IMR-90 (cell line): Measurements from ENCODE around the gene SV2A.

Experiments used
- CEBPB ChIP-seq: IDR thresholded peaks from 2 replicates; pipeline ENCODE4 v1.6.1; 2012; ENCODE audit warnings: low read depth, low read length, improper control_type of control experiment
- CHD1 ChIP-seq: IDR thresholded peaks from 2 replicates; pipeline ENCODE4 v1.6.1; 2012; ENCODE audit warnings: low read depth, low read length, improper control_type of control experiment
- CTCF ChIP-seq: conservative IDR thresholded peaks from 2 replicates; pipeline ENCODE4 v1.5.1; 2012; ENCODE audit warnings: mild to moderate bottlenecking, low read depth, low read length, improper control_type of control experiment
- FOS ChIP-seq: fragments of 150-350 bp; IDR thresholded peaks from 2 replicates; pipeline ENCODE4 v1.6.1; 2016; ENCODE audit warnings: low read depth, low read length
- MAFK ChIP-seq: IDR thresholded peaks from 2 replicates; pipeline ENCODE4 v1.6.1; 2012; ENCODE audit warnings: low read depth, low read length, improper control_type of control experiment
- MAZ ChIP-seq: IDR thresholded peaks from 2 replicates; pipeline ENCODE4 v1.6.1; 2012; ENCODE audit warnings: low read depth, mild to moderate bottlenecking, low read length, improper control_type of control experiment, moderate library complexity, borderline replicate concordance
- MXI1 ChIP-seq: IDR thresholded peaks from 2 replicates; pipeline ENCODE4 v1.6.1; 2012; ENCODE audit warnings: low read depth, mild to moderate bottlenecking, low read length, moderate library complexity, borderline replicate concordance
- NFE2L2 ChIP-seq: fragments of 150-350 bp; IDR thresholded peaks from 2 replicates; pipeline ENCODE4 v1.6.1; 2016; ENCODE audit warnings: low read depth, mild to moderate bottlenecking, low read length
- POLR2A ChIP-seq: IDR thresholded peaks from 2 replicates; pipeline ENCODE4 v1.6.1; 2012; ENCODE audit warnings: mild to moderate bottlenecking, low read depth, low read length
- RAD21 ChIP-seq: IDR thresholded peaks from 2 replicates; pipeline ENCODE4 v1.6.1; 2012; ENCODE audit warnings: low read length, improper control_type of control experiment
- RFX5 ChIP-seq: IDR thresholded peaks from 2 replicates; pipeline ENCODE4 v1.8.0; 2012; ENCODE audit warnings: low read depth, mild to moderate bottlenecking, low read length, moderate library complexity
- SMC3 ChIP-seq: fragments of 150-350 bp; IDR thresholded peaks from 2 replicates; pipeline ENCODE4 v1.6.1; 2016; ENCODE audit warnings: low read depth, mild to moderate bottlenecking, antibody characterized with exemption, low read length, moderate library complexity
- TF ChIP-seq, protein P1 (sequence below): fragments of 150-350 bp; IDR thresholded peaks from 2 replicates; pipeline ENCODE4 v1.6.1; 2017; ENCODE audit warnings: mild to moderate bottlenecking, antibody characterized with exemption, low read length, low read depth
- TF ChIP-seq, protein P2 (sequence below): fragments of 150-350 bp; IDR thresholded peaks from 2 replicates; pipeline ENCODE4 v1.6.1; 2016; ENCODE audit warnings: low read depth, mild to moderate bottlenecking, low read length, moderate library complexity, borderline replicate concordance

DNA sequence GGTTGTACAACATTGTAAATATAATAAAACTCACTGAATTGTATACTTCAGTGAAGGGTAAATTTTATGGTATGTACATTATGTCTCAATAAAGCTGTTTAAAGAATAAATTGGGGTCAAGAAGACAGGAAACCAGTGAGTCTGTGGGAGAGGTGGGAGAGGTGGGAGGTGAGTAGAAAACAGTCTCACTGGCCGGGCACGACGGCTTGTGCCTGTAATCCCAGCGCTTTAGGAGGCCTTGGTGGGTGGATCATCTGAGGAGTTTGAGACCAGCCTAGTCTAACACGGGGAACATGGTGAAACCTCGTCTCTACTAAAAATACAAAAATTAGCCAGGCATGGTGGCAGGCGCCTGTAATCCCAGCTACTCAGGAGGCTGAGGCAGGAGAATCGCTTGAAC, 14.8 kb upstream of the SV2A start:
- TF ChIP-seq CTCF (no peak), POLR2A (no peak), RAD21 (no peak), FOS (no peak), MXI1 (no peak), CHD1 (no peak), SMC3 (no peak), RFX5 (no peak), CEBPB (no peak), MAFK (no peak), MAZ (no peak), NFE2L2 (no peak)
- TF ChIP-seq, protein P1, sequence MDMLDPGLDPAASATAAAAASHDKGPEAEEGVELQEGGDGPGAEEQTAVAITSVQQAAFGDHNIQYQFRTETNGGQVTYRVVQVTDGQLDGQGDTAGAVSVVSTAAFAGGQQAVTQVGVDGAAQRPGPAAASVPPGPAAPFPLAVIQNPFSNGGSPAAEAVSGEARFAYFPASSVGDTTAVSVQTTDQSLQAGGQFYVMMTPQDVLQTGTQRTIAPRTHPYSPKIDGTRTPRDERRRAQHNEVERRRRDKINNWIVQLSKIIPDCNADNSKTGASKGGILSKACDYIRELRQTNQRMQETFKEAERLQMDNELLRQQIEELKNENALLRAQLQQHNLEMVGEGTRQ: no peak
- TF ChIP-seq, protein P2, sequence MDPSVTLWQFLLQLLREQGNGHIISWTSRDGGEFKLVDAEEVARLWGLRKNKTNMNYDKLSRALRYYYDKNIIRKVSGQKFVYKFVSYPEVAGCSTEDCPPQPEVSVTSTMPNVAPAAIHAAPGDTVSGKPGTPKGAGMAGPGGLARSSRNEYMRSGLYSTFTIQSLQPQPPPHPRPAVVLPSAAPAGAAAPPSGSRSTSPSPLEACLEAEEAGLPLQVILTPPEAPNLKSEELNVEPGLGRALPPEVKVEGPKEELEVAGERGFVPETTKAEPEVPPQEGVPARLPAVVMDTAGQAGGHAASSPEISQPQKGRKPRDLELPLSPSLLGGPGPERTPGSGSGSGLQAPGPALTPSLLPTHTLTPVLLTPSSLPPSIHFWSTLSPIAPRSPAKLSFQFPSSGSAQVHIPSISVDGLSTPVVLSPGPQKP: no peak
